Kidney (tissue), 14 donors: Measurements from ENCODE around the gene MT1A. TPM values are rescaled to one million over a fixed set of nuclear protein-coding genes. Genes with fewer than 3 reads are reported as not detected.

Experiments used
- DNase-seq, 5 donors: peaks; one replicate each; pipeline ENCODE4 v3.0.0-alpha.2; 2013 to 2020
- FAIRE-seq: peaks from 2 replicates; lab custom pipeline; 2012; peaks lifted over from hg19 to GRCh38; lab: Jason Lieb, UNC
- H3K27ac ChIP-seq, 2 donors: one replicate each; pipeline ENCODE4 v1.7.0; 2013; ENCODE audit warnings: low read depth in 2 of 2, low read length in 2 of 2, inconsistent platforms in 1 of 2
- H3K27me3 ChIP-seq: one replicate; pipeline ENCODE4 v1.7.1; 2013; ENCODE audit warnings: low read length, inconsistent platforms; ENCODE audit not compliant: control insufficient read depth, insufficient read depth
- H3K36me3 ChIP-seq, 3 donors: one replicate each; pipeline versions ENCODE4 v1.7.0 to v1.7.1; 2013; ENCODE audit warnings: low read length in 3 of 3, control low read depth in 1 of 3, inconsistent platforms in 1 of 3; ENCODE audit not compliant: insufficient read depth in 3 of 3, control insufficient read depth in 2 of 3
- H3K4me1 ChIP-seq, 3 donors: one replicate each; pipeline versions ENCODE4 v1.7.0 to v1.7.1; 2013; ENCODE audit warnings: low read length in 3 of 3, inconsistent platforms in 1 of 3, low read depth in 1 of 3; ENCODE audit not compliant: control insufficient read depth in 2 of 3, insufficient read depth in 2 of 3
- H3K4me3 ChIP-seq, 3 donors: one replicate each; pipeline versions ENCODE4 v1.7.0 to v1.8.1; 2013; ENCODE audit warnings: low read length in 3 of 3, control low read depth in 1 of 3, inconsistent platforms in 1 of 3
- H3K9ac ChIP-seq, 3 donors: one replicate each; pipeline versions ENCODE4 v1.7.0 to v1.7.1; 2013; ENCODE audit warnings: low read length in 3 of 3, control low read depth in 1 of 3, inconsistent platforms in 1 of 3
- H3K9me3 ChIP-seq, 3 donors: one replicate each; pipeline versions ENCODE4 v1.7.0 to v1.7.1; 2013; ENCODE audit warnings: low read length in 3 of 3, control low read depth in 1 of 3, inconsistent platforms in 1 of 3; ENCODE audit not compliant: control insufficient read depth in 2 of 3, insufficient read depth in 1 of 3
- intact Hi-C: fragments of 100-400 bp; cut with DNase I; formaldehyde crosslinking; loops from one replicate; pipeline ENCODE4 v1.11.1; 2022
- polyA plus RNA-seq: library from polyadenylated mRNA; stranded (reverse); fragments of 350-450 nt; fragmentation: Illumina TruSeq; extraction: RNeasy Lipid Tissue Mini Kit (QIAGEN cat#74804); gene quantifications from one replicate; pipeline ENCODE4 v1.2.3, GENCODE V29; 2014; ENCODE audit warnings: low read depth, low replicate concordance; ENCODE audit not compliant: insufficient read depth
- total RNA-seq: library from RNA; stranded (reverse); fragmentation: NEBNext Ultra II Directional; extraction: Animal tissue kit (Norgen Biotek cat#: 25700); gene quantifications from one replicate; pipeline ENCODE4 v1.2.1, GENCODE V29; 2021
- TF ChIP-seq, protein P1 (sequence below): IDR thresholded peaks from 3 replicates; pipeline ENCODE4 v1.5.1; 2012; ENCODE audit warnings: mild to moderate bottlenecking, moderate library complexity, borderline replicate concordance; ENCODE audit not compliant: insufficient read depth; ENCODE audit errors: extremely low read depth
- donor health status: control.
- donor health status: control.
- donor health status: control.
- donor health status: control.
- donor health status: control.
- donor health status: DM: yes; HTN: yes; CAD: no.
- donor health status: Normal renal cell carcinoma (clear cell type).

MT1A gene
- total and polyA plus RNA-seq, 2 donors from 2014 or later = 3.1 to 19.8 TPM

DNA sequence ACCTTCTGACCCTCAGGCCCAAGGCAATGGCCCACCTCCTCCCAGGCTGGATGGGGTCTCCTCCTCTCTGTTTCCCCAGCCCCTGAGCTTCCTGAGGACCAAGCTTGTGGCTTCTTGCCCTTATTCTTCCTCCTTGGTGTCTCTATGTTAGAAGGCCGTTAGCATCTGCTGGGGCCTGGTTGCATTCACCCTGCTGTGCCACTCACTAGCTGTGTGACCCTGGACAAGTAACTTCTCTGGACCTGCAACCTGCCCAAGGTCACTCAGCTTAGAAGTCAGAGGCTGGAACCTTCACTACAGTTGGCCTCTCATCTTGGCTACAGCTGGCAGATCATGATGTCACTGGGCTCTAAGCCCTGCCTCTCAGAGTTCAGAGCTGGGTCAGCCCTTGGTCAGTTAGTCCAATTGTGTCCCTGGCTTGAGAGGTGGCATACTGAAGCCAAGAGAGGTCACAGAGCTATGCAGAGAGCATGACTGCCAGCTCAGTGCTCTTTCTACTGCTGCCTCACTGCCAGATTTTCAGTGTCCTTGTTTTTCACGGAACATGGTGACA, 27.1 kb upstream of the MT1A start:
- H3K4me3 ChIP-seq = peak overlapping the region in 2 of 3 donors; percentile 22 to 92
- DNase-seq (peak in 1 of 5 donors; percentile 72), FAIRE-seq (no peak)
- peaks cover 0 to 32% (median 15%) of the 10 kb centered on the region in 3 donors for H3K4me1 ChIP-seq
- no peaks in the 10 kb centered on the region for H3K27me3 ChIP-seq
- no peaks in the 10 kb centered on the region for H3K36me3 ChIP-seq
- peak overlapping the region in 2 of 3 donors; percentile 5 to 42 for H3K9ac ChIP-seq
- intact Hi-C loops = no loop called here
- H3K27ac ChIP-seq = peak overlapping the region; percentile 84 to 92
- H3K9me3 ChIP-seq = no peaks in the 10 kb centered on the region
- TF ChIP-seq, protein P1, sequence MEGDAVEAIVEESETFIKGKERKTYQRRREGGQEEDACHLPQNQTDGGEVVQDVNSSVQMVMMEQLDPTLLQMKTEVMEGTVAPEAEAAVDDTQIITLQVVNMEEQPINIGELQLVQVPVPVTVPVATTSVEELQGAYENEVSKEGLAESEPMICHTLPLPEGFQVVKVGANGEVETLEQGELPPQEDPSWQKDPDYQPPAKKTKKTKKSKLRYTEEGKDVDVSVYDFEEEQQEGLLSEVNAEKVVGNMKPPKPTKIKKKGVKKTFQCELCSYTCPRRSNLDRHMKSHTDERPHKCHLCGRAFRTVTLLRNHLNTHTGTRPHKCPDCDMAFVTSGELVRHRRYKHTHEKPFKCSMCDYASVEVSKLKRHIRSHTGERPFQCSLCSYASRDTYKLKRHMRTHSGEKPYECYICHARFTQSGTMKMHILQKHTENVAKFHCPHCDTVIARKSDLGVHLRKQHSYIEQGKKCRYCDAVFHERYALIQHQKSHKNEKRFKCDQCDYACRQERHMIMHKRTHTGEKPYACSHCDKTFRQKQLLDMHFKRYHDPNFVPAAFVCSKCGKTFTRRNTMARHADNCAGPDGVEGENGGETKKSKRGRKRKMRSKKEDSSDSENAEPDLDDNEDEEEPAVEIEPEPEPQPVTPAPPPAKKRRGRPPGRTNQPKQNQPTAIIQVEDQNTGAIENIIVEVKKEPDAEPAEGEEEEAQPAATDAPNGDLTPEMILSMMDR = no peak

GRCh38 chr16:56613706-56614105, 24.8 kb upstream of the MT1A start:
- H3K4me3 ChIP-seq = no peak overlapping the region
- H3K27me3 ChIP-seq = peaks cover 6% of the 10 kb centered on the region
- FAIRE-seq (no peak), DNase-seq (no peak)
- H3K9me3 ChIP-seq = no peaks in the 10 kb centered on the region
- intact Hi-C loops = no loop called here
- H3K9ac ChIP-seq = no peak overlapping the region
- H3K27ac ChIP-seq = peak overlapping the region in 1 of 2 donors; percentile 2
- H3K4me1 ChIP-seq = peaks cover 0 to 31% (median 7%) of the 10 kb centered on the region in 3 donors
- TF ChIP-seq, protein P1 = no peak
- H3K36me3 ChIP-seq = no peaks in the 10 kb centered on the region

GRCh38 chr16:56614549-56614991, 23.9 kb upstream of the MT1A start:
- H3K4me1 ChIP-seq = peaks cover 0 to 31% (median 7%) of the 10 kb centered on the region in 3 donors
- no peak for DNase-seq
- H3K27ac ChIP-seq = no peak overlapping the region
- no peak overlapping the region for H3K4me3 ChIP-seq
- no peak overlapping the region for H3K9ac ChIP-seq
- no peaks in the 10 kb centered on the region for H3K9me3 ChIP-seq
- H3K36me3 ChIP-seq = no peaks in the 10 kb centered on the region
- intact Hi-C loops = no loop called here
- FAIRE-seq = no peak
- TF ChIP-seq, protein P1 = no peak
- peaks cover 9% of the 10 kb centered on the region for H3K27me3 ChIP-seq
